CD8-positive, alpha-beta memory T cell (primary cell): ENCODE data around the gene ANO6. TPM values are rescaled to one million over a fixed set of nuclear protein-coding genes. Genes with fewer than 3 reads are reported as not detected.

Experiments used
- CTCF ChIA-PET: fragments of 350-600 bp; sonication (Branson Sonifier 250); formaldehyde crosslinking; loops from one replicate; lab custom pipeline; 2021; ENCODE audit warnings: antibody characterized with exemption; lab: Charles Lee
- POLR2A ChIA-PET: fragments of 350-600 bp; sonication (Branson Sonifier 250); formaldehyde crosslinking; loops from one replicate; lab custom pipeline; 2021; ENCODE audit warnings: antibody characterized with exemption; lab: Charles Lee
- DNase-seq, 5 donors: peaks; one replicate each; pipeline versions ENCODE4 v3.0.0 to v3.0.0-alpha.2; 2020 to 2022; ENCODE audit warnings: mixed read lengths in 1 of 5
- H3K27ac ChIP-seq: one replicate; pipeline ENCODE4 v1.7.0; 2013; ENCODE audit warnings: low read depth, mild to moderate bottlenecking, low read length, moderate library complexity
- H3K27me3 ChIP-seq: 2 replicates; pipeline ENCODE4 v1.7.0; 2013; ENCODE audit warnings: low read length, mild to moderate bottlenecking; ENCODE audit not compliant: insufficient read depth, poor library complexity, severe bottlenecking
- H3K36me3 ChIP-seq: 2 replicates; pipeline ENCODE4 v1.7.0; 2013; ENCODE audit warnings: mild to moderate bottlenecking, low read length, moderate library complexity; ENCODE audit not compliant: insufficient read depth
- H3K4me1 ChIP-seq: 2 replicates; pipeline ENCODE4 v1.7.0; 2013; ENCODE audit warnings: mild to moderate bottlenecking, low read length, moderate library complexity; ENCODE audit not compliant: insufficient read depth
- H3K4me3 ChIP-seq: 2 replicates; pipeline ENCODE4 v1.7.0; 2013; ENCODE audit warnings: mild to moderate bottlenecking, low read length
- H3K9me3 ChIP-seq: 2 replicates; pipeline ENCODE4 v1.7.0; 2013; ENCODE audit warnings: mild to moderate bottlenecking, low read length
- H3K27ac Mint-ChIP-seq, 8 donors: one replicate each; pipeline ENCODE4 v1.8.0; 2020 to 2021; ENCODE audit warnings: mixed read lengths in 8 of 8, mild to moderate bottlenecking in 6 of 8, inconsistent platforms in 3 of 8, moderate library complexity in 3 of 8
- H3K27me3 Mint-ChIP-seq, 2 donors: one replicate each; pipeline ENCODE4 v1.8.0; 2020 to 2021; ENCODE audit warnings: mixed read lengths in 2 of 2, mild to moderate bottlenecking in 1 of 2, moderate library complexity in 1 of 2
- H3K36me3 Mint-ChIP-seq, 3 donors: one replicate each; pipeline ENCODE4 v1.8.0; 2020 to 2021; ENCODE audit warnings: mixed read lengths in 3 of 3, inconsistent platforms in 1 of 3, mild to moderate bottlenecking in 1 of 3
- H3K4me1 Mint-ChIP-seq, 3 donors: one replicate each; pipeline ENCODE4 v1.8.0; 2020 to 2021; ENCODE audit warnings: mixed read lengths in 3 of 3, inconsistent platforms in 1 of 3, mild to moderate bottlenecking in 1 of 3
- H3K4me3 Mint-ChIP-seq, 7 donors: one replicate each; pipeline ENCODE4 v1.8.0; 2020 to 2021; ENCODE audit warnings: mixed read lengths in 7 of 7, mild to moderate bottlenecking in 6 of 7, moderate library complexity in 4 of 7, inconsistent platforms in 2 of 7
- H3K9me3 Mint-ChIP-seq, 5 donors: one replicate each; pipeline ENCODE4 v1.8.0; 2020 to 2022; ENCODE audit warnings: mixed read lengths in 5 of 5, mild to moderate bottlenecking in 3 of 5, moderate library complexity in 2 of 5, inconsistent platforms in 1 of 5
- polyA plus RNA-seq: library from polyadenylated mRNA; unstranded; fragments of 300-500 nt; fragmentation: Illumina TruSeq; gene quantifications from one replicate; pipeline ENCODE4 v1.2.3, GENCODE V29; 2021
- total RNA-seq, 2 experiments: library from RNA; stranded (reverse); gene quantifications; one replicate each; pipeline ENCODE4 v1.2.3, GENCODE V29; 2021

The ANO6 gene
- total and polyA plus RNA-seq, 3 experiments from 2014 or later: 19.7 to 26.1 (median 20.0) TPM

DNA sequence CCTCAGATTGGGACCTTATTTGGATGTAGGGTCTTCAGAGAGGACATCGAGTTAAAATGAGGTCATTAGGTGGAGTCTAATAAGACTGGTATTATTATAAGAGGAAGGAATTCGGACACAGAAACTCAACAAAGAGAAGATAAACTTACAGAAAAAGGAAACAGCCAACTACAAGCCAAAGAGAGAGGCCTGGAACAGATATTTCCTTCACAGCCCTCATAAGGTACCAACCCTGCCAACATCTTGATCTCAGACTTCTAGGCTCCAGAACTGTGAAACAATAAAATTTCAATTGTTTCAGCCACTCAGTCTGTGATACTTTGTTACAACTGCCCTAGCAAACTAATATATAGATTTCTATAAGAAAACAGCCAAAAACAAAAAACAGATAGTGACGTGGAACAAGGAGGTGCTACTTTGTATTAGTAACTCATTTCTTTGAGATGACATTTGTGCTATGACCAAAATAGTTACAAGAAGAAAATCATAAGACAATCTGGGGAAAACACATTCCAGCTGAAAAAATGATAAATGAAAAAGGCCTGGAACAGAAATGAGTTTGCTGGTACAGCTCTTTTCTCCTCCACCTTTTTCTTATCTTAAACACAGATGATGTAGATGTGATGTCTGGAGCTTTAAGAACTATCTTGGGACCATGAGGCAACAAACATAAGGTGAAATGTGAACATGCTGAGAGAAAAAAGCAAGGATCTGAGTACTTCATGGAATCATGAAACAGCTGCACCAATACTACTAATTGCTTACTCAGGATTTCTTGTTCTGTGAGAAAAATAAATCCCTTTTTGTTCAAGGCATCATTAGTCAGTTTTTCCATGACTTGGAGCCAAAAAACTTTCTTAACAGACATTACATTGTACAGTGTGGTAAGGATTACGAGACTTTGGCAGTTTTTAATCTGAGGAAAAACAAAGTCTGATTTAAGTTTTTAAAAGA, 243.2 kb downstream of the ANO6 start:
- H3K4me3 ChIP-seq: no peak overlapping the region
- Mint-ChIP-seq H3K9me3 (no peaks in the 10 kb centered on the region), H3K36me3 (peaks cover 0 to 4% (median 0%) of the 10 kb centered on the region in 3 donors), H3K27me3 (peaks cover 1 to 20% of the 10 kb centered on the region in 2 donors), H3K4me1 (no peaks in the 10 kb centered on the region), H3K4me3 (no peak overlapping the region), H3K27ac (no peak overlapping the region)
- H3K4me1 ChIP-seq: no peaks in the 10 kb centered on the region
- POLR2A ChIA-PET: no interaction called here
- H3K36me3 ChIP-seq: no peaks in the 10 kb centered on the region
- DNase-seq: no peak
- H3K9me3 ChIP-seq: no peaks in the 10 kb centered on the region
- H3K27me3 ChIP-seq: no peaks in the 10 kb centered on the region
- no peak overlapping the region for H3K27ac ChIP-seq
- CTCF ChIA-PET: no interaction called here

DNA sequence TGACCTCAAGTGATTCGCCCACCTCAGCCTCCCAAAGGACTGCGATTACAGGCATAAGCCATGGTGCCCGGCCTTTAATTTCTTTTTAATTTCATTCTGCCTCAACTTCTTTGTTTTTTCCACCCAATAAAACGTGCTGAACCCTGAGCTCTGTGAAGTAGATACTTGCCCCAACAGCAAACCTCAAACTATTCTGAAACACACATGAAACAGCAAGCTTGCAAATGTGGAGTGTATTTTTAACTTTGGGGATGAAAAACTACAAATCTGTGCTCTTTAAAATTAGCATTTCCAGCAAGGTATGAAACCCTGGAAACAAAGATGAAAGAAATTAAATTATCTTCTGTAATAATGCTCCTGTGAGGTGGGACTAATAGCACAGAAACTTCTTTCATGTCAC, 246.6 kb downstream of the ANO6 start:
- H3K36me3 Mint-ChIP-seq: peaks cover 0 to 4% (median 0%) of the 10 kb centered on the region in 3 donors
- no peaks in the 10 kb centered on the region for H3K9me3 Mint-ChIP-seq
- no peak overlapping the region for H3K27ac Mint-ChIP-seq
- Histone ChIP-seq H3K36me3 (no peaks in the 10 kb centered on the region), H3K27me3 (no peaks in the 10 kb centered on the region), H3K9me3 (no peaks in the 10 kb centered on the region), H3K27ac (no peak overlapping the region), H3K4me1 (no peaks in the 10 kb centered on the region), H3K4me3 (no peak overlapping the region)
- no peak for DNase-seq
- POLR2A ChIA-PET: no interaction called here
- H3K27me3 Mint-ChIP-seq: peaks cover 1 to 31% of the 10 kb centered on the region in 2 donors
- no peaks in the 10 kb centered on the region for H3K4me1 Mint-ChIP-seq
- H3K4me3 Mint-ChIP-seq: no peak overlapping the region
- CTCF ChIA-PET: interaction anchor here (0.9 kb wide), 1 partner anchor 11 kb away, joined by 3 read pairs; no protein-coding TSS in a partner anchor

- Mint-ChIP-seq H3K4me3 (no peak overlapping the region), H3K27me3 (peaks cover 6 to 35% of the 10 kb centered on the region in 2 donors), H3K27ac (no peak overlapping the region), H3K4me1 (peaks cover 4 to 6% (median 5%) of the 10 kb centered on the region in 3 donors), H3K36me3 (no peaks in the 10 kb centered on the region), H3K9me3 (no peaks in the 10 kb centered on the region)
- no peak for DNase-seq
- Histone ChIP-seq H3K4me3 (no peak overlapping the region), H3K36me3 (no peaks in the 10 kb centered on the region), H3K27ac (no peak overlapping the region), H3K27me3 (no peaks in the 10 kb centered on the region), H3K4me1 (peaks cover 5% of the 10 kb centered on the region), H3K9me3 (no peaks in the 10 kb centered on the region)
- ChIA-PET CTCF (no interaction called here), POLR2A (no interaction called here)
These were observed 248.8 kb downstream of the ANO6 start for GRCh38 chr12:45464699-45465098.

DNA sequence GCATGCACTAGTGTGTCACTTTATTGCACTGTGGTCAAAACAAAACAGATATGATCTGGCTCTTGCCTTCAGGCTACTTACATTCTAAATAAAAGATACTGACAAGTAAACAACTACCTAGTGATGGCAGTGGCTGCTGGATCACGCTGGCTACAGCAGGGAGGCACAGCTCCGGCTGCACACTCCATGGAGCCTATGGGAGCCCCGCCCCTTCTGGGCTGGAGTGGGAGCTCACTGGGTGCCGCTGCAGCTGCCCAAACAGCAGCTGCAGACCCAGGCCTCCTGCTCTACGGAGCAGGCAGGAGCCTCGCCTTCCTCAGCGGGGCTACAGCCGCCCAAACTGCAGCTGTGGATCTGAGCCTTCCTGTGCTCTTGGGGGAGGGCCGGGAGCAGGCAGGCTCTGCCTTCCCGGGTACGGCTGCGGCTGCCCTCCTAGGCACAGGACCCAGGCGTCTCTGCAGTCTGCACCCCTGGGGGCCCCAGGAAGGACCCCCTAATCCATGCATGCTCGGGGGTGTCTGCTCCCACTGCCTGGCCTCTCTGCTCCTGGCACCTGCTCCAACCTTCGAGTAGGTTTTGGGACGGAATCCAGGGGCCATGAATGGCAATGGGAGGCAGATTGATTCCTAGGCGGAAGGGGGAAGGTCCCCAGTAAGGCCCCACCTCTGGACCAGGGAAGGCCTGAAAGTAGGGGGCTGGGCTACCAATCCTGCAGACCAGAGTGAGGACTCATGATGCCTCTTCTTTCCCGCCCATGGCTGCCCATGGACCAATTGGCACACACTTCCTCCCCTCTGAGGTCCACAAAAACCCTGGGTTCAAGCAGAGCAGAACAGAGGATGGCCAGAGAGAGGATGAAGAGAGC, 253.1 kb downstream of the ANO6 start:
- CTCF ChIA-PET: no interaction called here
- Mint-ChIP-seq H3K4me3 (peak overlapping the region in 3 of 7 donors; percentile 34 to 74 (median 57)), H3K27ac (no peak overlapping the region)

DNA sequence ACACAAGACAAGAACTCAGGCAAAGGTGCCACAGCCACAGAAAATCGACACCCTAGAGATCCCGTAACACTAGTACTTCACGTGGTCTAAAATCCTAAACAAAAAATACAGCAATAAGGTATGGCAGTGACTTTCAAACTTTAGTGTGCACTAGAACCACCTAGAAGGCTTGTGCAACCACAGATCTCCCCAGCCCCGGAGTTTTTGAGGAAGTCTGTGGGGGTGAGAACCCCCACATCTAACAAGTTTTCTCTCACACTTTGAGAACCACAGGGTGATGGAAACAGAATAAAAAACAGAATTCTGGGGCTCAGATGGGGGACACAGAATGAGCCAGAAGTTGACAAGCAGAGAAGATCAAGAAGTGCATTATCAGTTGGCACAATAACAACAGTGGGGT, 254.0 kb downstream of the ANO6 start:
- Mint-ChIP-seq H3K9me3 (no peaks in the 10 kb centered on the region), H3K27ac (peak overlapping the region in 3 of 8 donors; percentile 7 to 32 (median 15)), H3K36me3 (peaks cover 0 to 8% (median 0%) of the 10 kb centered on the region in 3 donors), H3K4me3 (peak overlapping the region in 6 of 7 donors; percentile 18 to 76 (median 62)), H3K4me1 (peaks cover 14 to 24% (median 23%) of the 10 kb centered on the region in 3 donors), H3K27me3 (peaks cover 11 to 13% of the 10 kb centered on the region in 2 donors)
- ChIA-PET POLR2A (no interaction called here), CTCF (no interaction called here)
- no peaks in the 10 kb centered on the region for H3K36me3 ChIP-seq
- no peak overlapping the region for H3K4me3 ChIP-seq
- H3K27ac ChIP-seq: no peak overlapping the region
- peak in 2 of 5 donors; percentile 44 to 49 for DNase-seq
- no peaks in the 10 kb centered on the region for H3K9me3 ChIP-seq
- peaks cover 18% of the 10 kb centered on the region for H3K4me1 ChIP-seq
- H3K27me3 ChIP-seq: no peaks in the 10 kb centered on the region

More for the DNA sequence above, 253.1 kb downstream of the ANO6 start:
- H3K4me1 Mint-ChIP-seq: peaks cover 14 to 24% (median 23%) of the 10 kb centered on the region in 3 donors
- Histone ChIP-seq H3K27ac (no peak overlapping the region), H3K9me3 (no peaks in the 10 kb centered on the region), H3K27me3 (no peaks in the 10 kb centered on the region), H3K4me1 (peaks cover 18% of the 10 kb centered on the region), H3K36me3 (no peaks in the 10 kb centered on the region), H3K4me3 (no peak overlapping the region)
- H3K27me3 Mint-ChIP-seq: peaks cover 13 to 18% of the 10 kb centered on the region in 2 donors
- POLR2A ChIA-PET: no interaction called here
- H3K36me3 Mint-ChIP-seq: peaks cover 0 to 7% (median 0%) of the 10 kb centered on the region in 3 donors
- H3K9me3 Mint-ChIP-seq: no peaks in the 10 kb centered on the region
- no peak for DNase-seq

DNA sequence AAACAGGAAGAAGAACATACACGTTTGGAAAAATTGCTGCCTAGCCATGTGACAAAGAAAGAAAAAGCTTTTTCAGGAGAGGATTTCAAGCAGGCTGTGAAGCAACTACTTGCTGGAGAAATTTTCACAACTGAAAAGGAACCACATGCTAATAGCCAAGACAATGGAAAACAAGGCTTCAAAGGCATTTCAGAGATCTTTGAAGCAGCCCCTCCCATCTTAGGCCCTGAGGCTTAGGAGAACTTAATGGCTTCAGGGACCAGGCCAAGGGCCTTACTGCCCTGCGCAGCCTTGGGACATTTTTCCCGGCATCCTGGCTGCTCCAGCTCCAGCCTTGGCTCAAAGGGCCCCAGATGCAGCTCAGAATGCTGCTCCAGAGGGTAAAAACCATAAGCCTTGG, 257.7 kb downstream of the ANO6 start:
- Mint-ChIP-seq H3K4me3 (no peak overlapping the region), H3K27me3 (peaks cover 8 to 15% of the 10 kb centered on the region in 2 donors), H3K9me3 (peaks cover 4 to 9% (median 7%) of the 10 kb centered on the region in 5 donors), H3K27ac (no peak overlapping the region), H3K4me1 (peaks cover 14 to 24% (median 23%) of the 10 kb centered on the region in 3 donors), H3K36me3 (peaks cover 0 to 20% (median 3%) of the 10 kb centered on the region in 3 donors)
- Histone ChIP-seq H3K4me1 (peaks cover 18% of the 10 kb centered on the region), H3K27ac (no peak overlapping the region), H3K36me3 (no peaks in the 10 kb centered on the region), H3K9me3 (no peaks in the 10 kb centered on the region), H3K4me3 (no peak overlapping the region), H3K27me3 (no peaks in the 10 kb centered on the region)
- ChIA-PET POLR2A (no interaction called here), CTCF (interaction anchor here (1.0 kb wide), 1 partner anchor 11 kb away, joined by 3 read pairs; no protein-coding TSS in a partner anchor)
- DNase-seq: no peak

- Histone ChIP-seq H3K27me3 (no peaks in the 10 kb centered on the region), H3K4me1 (peaks cover 4% of the 10 kb centered on the region), H3K27ac (no peak overlapping the region), H3K9me3 (no peaks in the 10 kb centered on the region), H3K36me3 (no peaks in the 10 kb centered on the region), H3K4me3 (no peak overlapping the region)
- DNase-seq: no peak
- peaks cover 0 to 11% (median 8%) of the 10 kb centered on the region in 3 donors for H3K4me1 Mint-ChIP-seq
- ChIA-PET POLR2A (no interaction called here), CTCF (no interaction called here)
- no peak overlapping the region for H3K4me3 Mint-ChIP-seq
- peaks cover 4 to 11% of the 10 kb centered on the region in 2 donors for H3K27me3 Mint-ChIP-seq
- H3K36me3 Mint-ChIP-seq: peaks cover 0 to 28% (median 3%) of the 10 kb centered on the region in 3 donors
- H3K27ac Mint-ChIP-seq: no peak overlapping the region
- peaks cover 10 to 15% (median 13%) of the 10 kb centered on the region in 5 donors for H3K9me3 Mint-ChIP-seq
These were observed 259.7 kb downstream of the ANO6 start for GRCh38 chr12:45475594-45475993.
